Embryonic facial prominence (tissue), 1 donor: ENCODE measurements around the gene AMPD1.

ENCODE experiments used
- DNase-seq: peaks from one replicate; pipeline ENCODE4 v3.0.0-alpha.2; 2016; ENCODE audit errors: extremely low spot score

AMPD1 gene

GRCh38 chr1:114641377-114641776 lies 54.0 kb downstream of the AMPD1 start:
- no peak for DNase-seq

- no peak for DNase-seq
These were observed 56.4 kb downstream of the AMPD1 start for GRCh38 chr1:114638910-114639309.

DNA sequence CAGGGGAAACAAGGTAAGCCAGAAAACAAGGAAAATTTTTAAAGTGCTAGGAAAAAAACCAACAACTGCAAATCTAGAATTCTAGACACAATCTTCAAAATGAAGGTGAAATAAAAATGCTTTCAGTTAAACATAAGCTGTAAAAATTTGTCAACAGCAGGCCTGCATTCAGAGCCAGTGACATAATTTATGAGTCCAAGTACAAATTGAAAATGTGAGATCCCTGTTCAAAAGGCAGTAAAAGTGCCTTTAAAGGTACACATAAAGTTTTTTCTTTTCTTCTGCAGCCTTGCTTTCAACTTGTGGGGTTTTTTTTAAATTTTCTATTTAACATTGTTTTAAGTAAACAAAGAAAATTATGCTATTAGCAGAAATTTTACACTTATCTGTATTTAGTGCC lies 62.9 kb downstream of the AMPD1 start:
- no peak for DNase-seq

DNA sequence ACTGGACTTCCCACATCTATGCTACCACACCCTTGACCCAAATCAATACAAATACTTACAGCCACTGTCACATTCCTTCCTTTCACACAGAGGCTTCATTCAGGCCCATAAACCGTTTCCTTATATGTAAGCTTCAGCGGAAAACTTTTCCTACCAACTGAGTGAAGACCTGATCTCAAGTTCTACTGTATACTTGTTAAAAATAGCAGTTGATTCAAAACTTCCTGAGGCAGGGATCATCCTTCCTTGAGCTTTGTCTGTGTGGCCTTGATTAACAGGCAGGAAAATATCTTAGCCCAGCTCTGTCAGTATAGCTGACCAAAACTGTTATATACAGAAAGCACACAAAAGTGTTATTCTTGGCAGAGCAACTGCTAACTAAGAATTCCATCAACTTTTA lies 68.2 kb downstream of the AMPD1 start:
- DNase-seq = no peak

- no peak for DNase-seq
These were observed 72.0 kb downstream of the AMPD1 start for GRCh38 chr1:114623364-114623763.
